ENCODE measurements around the gene BSPRY. TPM values are rescaled to one million over a fixed set of nuclear protein-coding genes. Genes with fewer than 3 reads are reported as not detected.

Gene BSPRY
- total and polyA plus RNA-seq, 2 of the 13 experiments (the other 11 are each of a cell fraction or from before 2014, with no cell fraction given), result 0.09 to 0.26 TPM

- no peak for TF ChIP-seq TRAFD1 (CRISPR knock-in tag; IDR thresholded peaks at IDR 0.05; ENCODE audit: borderline replicate concordance)
- TF ChIP-seq PHF8 (CRISPR knock-in tag; IDR thresholded peaks at IDR 0.05), result no peak
- TF ChIP-seq MYC (CRISPR knock-in tag; IDR thresholded peaks at IDR 0.05; ENCODE audit: borderline replicate concordance), result no peak
- no peak for TF ChIP-seq ESRRA (CRISPR knock-in tag; IDR thresholded peaks at IDR 0.05; ENCODE audit: low read depth)
Measured at GRCh38 chr9:113320051-113320450, 29.3 kb upstream of the BSPRY start (continued).

- no peak overlapping the region for H2AFZ ChIP-seq (ENCODE audit: low read length)
- 48% methylated on average over 6 of the region's 6 CpGs for WGBS (ENCODE audit: low lambda C conversion rate)
- no peaks in the 10 kb centered on the region for H3K4me1 ChIP-seq (ENCODE audit: insufficient read depth, low read length)
- in situ Hi-C loops (cut with HindIII; ENCODE audit: extremely low pct_ligation_motif_present, low pct_unique_long_range_greater_than_20kb), result no loop called here
- BruUV-seq (replicated peaks), result no TSS peak
- TF ChIP-seq ZNF598 (CRISPR knock-in tag; IDR thresholded peaks at IDR 0.05; ENCODE audit: borderline replicate concordance) (no peak), TP53 (CRISPR knock-in tag; conservative IDR thresholded peaks at IDR 0.05) (no peak), DZIP1 (CRISPR knock-in tag; IDR thresholded peaks at IDR 0.05) (no peak), RARA (CRISPR knock-in tag; IDR thresholded peaks at IDR 0.05) (no peak), SMC3 (IDR thresholded peaks at IDR 0.05; ENCODE audit: low read length) (no peak), KDM5B (CRISPR knock-in tag; IDR thresholded peaks at IDR 0.05; ENCODE audit: borderline replicate concordance) (no peak), JARID2 (CRISPR knock-in tag; IDR thresholded peaks at IDR 0.05; ENCODE audit: insufficient replicate concordance) (no peak), ESRRA (CRISPR knock-in tag; IDR thresholded peaks at IDR 0.05; ENCODE audit: low read depth) (no peak), ZNF451 (CRISPR knock-in tag; IDR thresholded peaks at IDR 0.05) (no peak), REST (IDR thresholded peaks at IDR 0.05; ENCODE audit: borderline replicate concordance in 1 of 2, low read depth in 1 of 2, low read length in 2 of 2) (no peak), ZSCAN30 (CRISPR knock-in tag; IDR thresholded peaks at IDR 0.05) (no peak), THAP7 (CRISPR knock-in tag; IDR thresholded peaks at IDR 0.05) (no peak)
- H4K20me1 ChIP-seq (ENCODE audit: insufficient read depth, low read length), result no peaks in the 10 kb centered on the region
- CTCF ChIA-PET (ENCODE audit: low intra/inter-chr PET ratio, low total read pairs), result no interaction called here
- ATAC-seq (no peak), DNase-seq (ENCODE audit: low spot score) (no peak), FAIRE-seq (no peak)
- POLR2A ChIA-PET, result interaction anchor here (1.1 kb wide), 1 partner anchor 17 kb away, joined by 3 read pairs; no protein-coding TSS in a partner anchor
- no peak overlapping the region for H3K4me3 ChIP-seq (replicated peaks in 1 of 3; ENCODE audit: insufficient read depth in 1 of 3, low read depth in 2 of 3, low read length in 3 of 3)
- H3K36me3 ChIP-seq (replicated peaks in 1 of 2; ENCODE audit: control insufficient read depth in 1 of 2, insufficient read depth in 2 of 2, low read length in 2 of 2), result no peaks in the 10 kb centered on the region
- H3K27me3 ChIP-seq (ENCODE audit: control insufficient read depth in 1 of 2, insufficient read depth in 2 of 2, low read length in 2 of 2), result no peaks in the 10 kb centered on the region
- no peak overlapping the region for H3K27ac ChIP-seq (ENCODE audit: extremely low read length, insufficient read depth, low read length)
- no peaks in the 10 kb centered on the region for H3K79me2 ChIP-seq (ENCODE audit: insufficient read depth, low read length)
- no peak overlapping the region for H3K9ac ChIP-seq (ENCODE audit: insufficient read depth, low read depth, low read length)
- intact Hi-C loops (cut with micrococcal nuclease; ENCODE audit: unreplicated experiment), result no loop called here
- H3K9me3 ChIP-seq (ENCODE audit: low read length), result no peaks in the 10 kb centered on the region
- no peak overlapping the region for H3K4me2 ChIP-seq (ENCODE audit: low read depth, low read length)
Measured at GRCh38 chr9:113322671-113323070, 26.7 kb upstream of the BSPRY start.
